ENCODE data around the gene CD7. TPM values are rescaled to one million over a fixed set of nuclear protein-coding genes. Genes with fewer than 3 reads are reported as not detected.

Gene CD7
- total and polyA plus RNA-seq, 2 donors from 2014 or later: 1.0 to 9.2 TPM

GRCh38 chr17:82351254-82351712 lies 33.9 kb upstream of the CD7 start:
- no peaks in the 10 kb centered on the region for H3K36me3 ChIP-seq (ENCODE audit: control insufficient read depth in 2 of 3, insufficient read depth in 3 of 3, low read length in 3 of 3)
- H3K27ac ChIP-seq (ENCODE audit: low read depth in 2 of 2, low read length in 2 of 2): no peak overlapping the region
- H3K4me1 ChIP-seq (ENCODE audit: control insufficient read depth in 2 of 3, insufficient read depth in 2 of 3, low read depth in 1 of 3, low read length in 3 of 3): peaks cover 0 to 5% (median 0%) of the 10 kb centered on the region in 3 donors
- intact Hi-C loops (cut with DNase I): loop anchor here (10.0 kb wide), 1 partner anchor 424 kb away; no protein-coding TSS in a partner anchor
- H3K27me3 ChIP-seq (ENCODE audit: control insufficient read depth, insufficient read depth, low read length): no peaks in the 10 kb centered on the region
- TF ChIP-seq CTCF (IDR thresholded peaks at IDR 0.05; ENCODE audit: borderline replicate concordance, extremely low read depth, insufficient read depth): no peak
- H3K4me3 ChIP-seq (ENCODE audit: low read length in 3 of 3): no peak overlapping the region
- FAIRE-seq (no peak), DNase-seq (no peak)
- no peaks in the 10 kb centered on the region for H3K9me3 ChIP-seq (ENCODE audit: control insufficient read depth in 2 of 3, insufficient read depth in 1 of 3, low read length in 3 of 3)
- no peak overlapping the region for H3K9ac ChIP-seq (ENCODE audit: low read length in 3 of 3)

GRCh38 chr17:82350182-82351030 lies 33.0 kb upstream of the CD7 start:
- Histone ChIP-seq H3K9ac (ENCODE audit: low read length in 3 of 3) (no peak overlapping the region), H3K4me3 (ENCODE audit: low read length in 3 of 3) (no peak overlapping the region), H3K27ac (ENCODE audit: low read depth in 2 of 2, low read length in 2 of 2) (no peak overlapping the region), H3K9me3 (ENCODE audit: control insufficient read depth in 2 of 3, insufficient read depth in 1 of 3, low read length in 3 of 3) (no peaks in the 10 kb centered on the region), H3K27me3 (ENCODE audit: control insufficient read depth, insufficient read depth, low read length) (no peaks in the 10 kb centered on the region), H3K4me1 (ENCODE audit: control insufficient read depth in 2 of 3, insufficient read depth in 2 of 3, low read depth in 1 of 3, low read length in 3 of 3) (no peaks in the 10 kb centered on the region), H3K36me3 (ENCODE audit: control insufficient read depth in 2 of 3, insufficient read depth in 3 of 3, low read length in 3 of 3) (no peaks in the 10 kb centered on the region)
- no peak for DNase-seq
- TF ChIP-seq CTCF (IDR thresholded peaks at IDR 0.05; ENCODE audit: borderline replicate concordance, extremely low read depth, insufficient read depth): no peak
- FAIRE-seq: no peak
- intact Hi-C loops (cut with DNase I): loop anchor here (10.0 kb wide), 1 partner anchor 424 kb away; no protein-coding TSS in a partner anchor

GRCh38 chr17:82349287-82349701 lies 31.9 kb upstream of the CD7 start:
- no peak overlapping the region for H3K4me3 ChIP-seq (ENCODE audit: low read length in 3 of 3)
- H3K36me3 ChIP-seq (ENCODE audit: control insufficient read depth in 2 of 3, insufficient read depth in 3 of 3, low read length in 3 of 3): no peaks in the 10 kb centered on the region
- TF ChIP-seq CTCF (IDR thresholded peaks at IDR 0.05; ENCODE audit: borderline replicate concordance, extremely low read depth, insufficient read depth): no peak
- H3K4me1 ChIP-seq (ENCODE audit: control insufficient read depth in 2 of 3, insufficient read depth in 2 of 3, low read depth in 1 of 3, low read length in 3 of 3): no peaks in the 10 kb centered on the region
- H3K9me3 ChIP-seq (ENCODE audit: control insufficient read depth in 2 of 3, insufficient read depth in 1 of 3, low read length in 3 of 3): no peaks in the 10 kb centered on the region
- intact Hi-C loops (cut with DNase I): no loop called here
- FAIRE-seq (no peak), DNase-seq (peak in 2 of 5 donors; percentile 64 to 77)
- no peak overlapping the region for H3K27ac ChIP-seq (ENCODE audit: low read depth in 2 of 2, low read length in 2 of 2)
- H3K27me3 ChIP-seq (ENCODE audit: control insufficient read depth, insufficient read depth, low read length): no peaks in the 10 kb centered on the region
- H3K9ac ChIP-seq (ENCODE audit: low read length in 3 of 3): no peak overlapping the region
